Central memory CD4-positive, alpha-beta T cell (primary cell): ENCODE measurements around the gene TARBP1.
"Not testable (repeated sequence)": the region's sequence is repeated elsewhere in the genome, so short reads cannot be mapped to it uniquely, and the experiment has no call there.

ENCODE experiments used
- DNase-seq: peaks from one replicate; pipeline ENCODE4 v3.0.0; 2022

TARBP1 gene

GRCh38 chr1:234504251-234504650 lies 25.3 kb upstream of the TARBP1 start:
- DNase-seq = not testable (repeated sequence)

- no peak for DNase-seq
Measured at GRCh38 chr1:234503193-234504050, 24.4 kb upstream of the TARBP1 start.

- DNase-seq = no peak
Measured at GRCh38 chr1:234502785-234503184, 23.8 kb upstream of the TARBP1 start.

- no peak for DNase-seq
Measured at GRCh38 chr1:234500269-234500668, 21.3 kb upstream of the TARBP1 start.

GRCh38 chr1:234499943-234500245 lies 20.9 kb upstream of the TARBP1 start:
- DNase-seq = no peak

- DNase-seq = peak; percentile 67
Measured at GRCh38 chr1:234499119-234499942, 20.4 kb upstream of the TARBP1 start.

GRCh38 chr1:234498448-234499118 lies 19.6 kb upstream of the TARBP1 start:
- DNase-seq = no peak

GRCh38 chr1:234497589-234497988 lies 18.6 kb upstream of the TARBP1 start:
- DNase-seq = no peak

GRCh38 chr1:234495231-234495990 lies 16.4 kb upstream of the TARBP1 start:
- no peak for DNase-seq

- no peak for DNase-seq
Measured at GRCh38 chr1:234494049-234494448, 15.1 kb upstream of the TARBP1 start.

- DNase-seq = no peak
Measured at GRCh38 chr1:234490793-234491479, 12.0 kb upstream of the TARBP1 start.

GRCh38 chr1:234489698-234490077 lies 10.7 kb upstream of the TARBP1 start:
- no peak for DNase-seq

- DNase-seq = no peak
Measured at GRCh38 chr1:234489007-234489697, 10.2 kb upstream of the TARBP1 start.

- no peak for DNase-seq
Measured at GRCh38 chr1:234488054-234489006, 9.4 kb upstream of the TARBP1 start.

GRCh38 chr1:234486858-234487840 lies 8.2 kb upstream of the TARBP1 start:
- no peak for DNase-seq

- no peak for DNase-seq
Measured at GRCh38 chr1:234484991-234485739, 6.2 kb upstream of the TARBP1 start.

- no peak for DNase-seq
Measured at GRCh38 chr1:234484218-234484617, 5.2 kb upstream of the TARBP1 start.

- DNase-seq = no peak
Measured at GRCh38 chr1:234481771-234482170, 2.8 kb upstream of the TARBP1 start.
